HG03520 (cell line): Measurements from ENCODE around the gene EPHB2.

Source experiments
- ATAC-seq: cut with Tn5 transposase; IDR thresholded peaks from one replicate; pipeline ENCODE4 v1.9.1; 2021; ENCODE audit warnings: mild to moderate bottlenecking, moderate library complexity; ENCODE audit not compliant: unreplicated experiment

The EPHB2 gene

GRCh38 chr1:22721122-22721873 lies 10.7 kb downstream of the EPHB2 start:
- ATAC-seq, result no peak

DNA sequence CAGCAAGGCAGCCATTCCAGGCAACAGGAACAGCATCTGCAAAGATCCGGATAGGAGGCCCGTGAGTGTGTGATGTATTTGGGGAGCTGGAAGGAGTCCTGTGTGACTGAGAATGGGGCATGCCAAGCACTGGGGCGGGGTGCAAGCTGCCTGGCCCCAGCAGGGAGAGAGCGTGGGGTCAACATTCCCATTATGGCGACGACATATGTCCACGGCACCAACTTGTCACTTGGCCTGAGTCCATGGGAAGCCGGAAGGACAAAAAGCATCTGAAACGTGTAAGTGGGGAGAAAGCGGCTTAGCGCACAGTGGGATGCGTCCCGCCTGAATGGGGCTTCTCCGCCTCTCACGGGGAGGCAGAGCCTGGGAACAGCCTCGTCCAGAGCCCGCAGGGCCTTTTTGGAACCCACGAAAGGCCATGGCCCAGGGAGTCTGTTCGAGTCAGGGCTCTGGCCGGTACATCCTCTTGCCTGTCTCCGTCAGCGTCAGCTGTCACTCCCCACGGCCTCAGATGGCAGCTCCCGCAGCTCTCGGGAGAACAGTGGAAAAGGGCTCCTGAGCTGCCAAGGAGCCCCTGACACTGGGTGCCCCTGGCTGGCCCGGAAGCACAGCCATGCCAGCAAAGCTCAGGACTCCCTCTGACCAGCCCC lies 12.4 kb downstream of the EPHB2 start:
- no peak for ATAC-seq

- ATAC-seq, result no peak
These were observed 17.2 kb downstream of the EPHB2 start for GRCh38 chr1:22727873-22728272.

- no peak for ATAC-seq
These were observed 18.2 kb downstream of the EPHB2 start for GRCh38 chr1:22728751-22729399.

DNA sequence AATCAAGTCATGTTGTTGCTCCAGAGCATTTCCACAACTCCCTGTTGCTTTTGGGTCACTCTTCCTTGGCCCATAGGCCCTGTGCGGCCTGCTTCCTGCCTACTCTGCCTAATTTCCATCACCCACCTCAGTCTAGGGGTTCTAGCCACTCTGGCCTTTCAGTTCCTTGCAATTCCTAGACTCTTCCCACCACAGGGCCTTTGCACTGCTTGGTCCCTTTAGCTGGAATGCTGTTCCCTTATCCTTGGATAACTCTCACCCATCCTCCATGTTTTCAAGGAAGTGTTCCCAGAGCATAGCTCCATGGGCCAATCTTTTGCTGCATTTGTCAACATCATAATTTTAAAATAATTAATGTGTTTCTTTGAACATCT lies 18.7 kb downstream of the EPHB2 start:
- ATAC-seq, result no peak

GRCh38 chr1:22729912-22730311 lies 19.3 kb downstream of the EPHB2 start:
- no peak for ATAC-seq

DNA sequence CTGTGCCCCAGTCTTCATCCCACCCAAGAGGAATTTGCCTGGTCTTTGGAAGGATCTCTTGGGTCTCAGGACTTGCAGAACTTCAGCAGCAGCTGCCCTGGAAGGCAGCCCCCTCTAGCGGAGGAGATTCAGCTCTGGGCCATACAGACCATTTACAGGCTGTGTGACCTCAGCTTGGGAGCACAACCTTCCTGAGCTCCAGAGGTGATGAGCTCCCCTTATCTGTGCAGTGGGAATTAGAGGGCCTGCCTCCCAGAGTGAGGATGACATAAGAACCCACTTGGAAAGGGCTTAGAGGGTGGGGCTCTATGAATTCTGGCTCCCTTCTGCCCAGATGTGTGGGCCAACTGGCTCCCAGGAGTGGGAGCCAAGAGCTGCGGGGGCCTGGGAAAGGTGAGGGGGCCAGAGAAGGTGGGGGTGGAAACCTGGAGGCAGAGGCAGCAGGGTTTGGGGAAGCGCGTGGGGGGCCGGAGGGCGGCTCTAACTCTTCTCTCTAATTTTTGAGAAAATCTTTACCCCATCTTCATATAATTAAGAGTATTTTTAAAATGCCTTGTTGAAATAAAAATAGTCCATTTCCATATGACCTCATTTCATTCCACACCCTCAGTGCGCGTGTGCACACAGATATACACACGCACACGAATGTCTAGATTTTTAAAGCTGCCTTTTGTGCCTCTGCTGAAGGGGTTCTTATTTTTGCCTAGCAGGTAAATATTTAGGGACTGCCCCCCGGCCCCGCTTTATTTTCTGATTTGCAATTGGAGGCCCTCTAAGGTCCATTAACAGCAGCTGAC lies 21.5 kb downstream of the EPHB2 start:
- no peak for ATAC-seq

DNA sequence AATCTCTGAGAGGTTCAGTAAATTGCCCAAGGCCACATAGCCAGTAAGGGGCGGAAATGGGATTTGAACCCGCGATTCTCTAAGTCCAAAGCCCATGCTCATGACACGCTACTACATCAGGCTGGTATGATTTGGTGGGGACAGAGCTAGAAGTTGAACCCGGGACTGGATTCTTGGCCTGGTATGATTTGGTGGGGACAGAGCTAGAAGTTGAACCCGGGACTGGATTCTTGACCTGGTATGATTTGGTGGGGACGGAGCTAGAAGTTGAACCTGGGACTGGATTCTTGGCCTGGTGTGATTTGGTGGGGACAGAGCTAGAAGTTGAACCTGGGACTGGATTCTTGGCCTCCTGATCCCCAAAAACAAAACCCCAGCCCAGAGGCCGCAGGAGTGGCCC lies 23.0 kb downstream of the EPHB2 start:
- no peak for ATAC-seq

DNA sequence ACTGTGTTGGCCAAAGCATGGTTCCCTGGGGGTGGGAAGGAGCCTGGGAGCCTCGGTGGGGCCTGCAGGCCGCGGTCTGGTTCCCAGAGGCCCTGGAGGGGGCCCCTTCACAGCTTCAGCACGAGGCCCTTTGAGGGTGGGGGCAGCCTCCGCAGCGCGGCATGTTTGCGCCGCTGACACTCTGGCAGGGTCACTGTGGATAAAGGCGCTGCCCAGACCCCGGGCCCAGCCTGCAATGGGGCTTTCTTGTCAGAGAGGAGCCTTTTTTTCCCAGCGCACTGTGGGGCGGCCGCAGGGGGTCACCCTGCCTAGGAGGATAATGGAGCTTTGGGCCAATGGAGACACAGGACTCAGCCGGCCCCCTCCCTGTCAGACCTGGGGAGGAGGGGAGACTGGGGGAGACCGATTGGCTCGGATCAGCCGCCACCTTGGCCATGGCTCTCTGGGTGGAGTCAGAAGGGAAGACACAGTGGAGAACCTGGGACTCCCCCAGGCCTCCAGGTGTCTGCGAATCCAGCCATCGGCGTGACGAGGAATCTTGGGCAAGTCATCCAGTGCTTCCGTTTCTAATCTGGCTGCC lies 26.0 kb downstream of the EPHB2 start:
- ATAC-seq, result no peak

GRCh38 chr1:22737374-22738068 lies 26.9 kb downstream of the EPHB2 start:
- no peak for ATAC-seq

- no peak for ATAC-seq
These were observed 27.4 kb downstream of the EPHB2 start for GRCh38 chr1:22738069-22738435.

DNA sequence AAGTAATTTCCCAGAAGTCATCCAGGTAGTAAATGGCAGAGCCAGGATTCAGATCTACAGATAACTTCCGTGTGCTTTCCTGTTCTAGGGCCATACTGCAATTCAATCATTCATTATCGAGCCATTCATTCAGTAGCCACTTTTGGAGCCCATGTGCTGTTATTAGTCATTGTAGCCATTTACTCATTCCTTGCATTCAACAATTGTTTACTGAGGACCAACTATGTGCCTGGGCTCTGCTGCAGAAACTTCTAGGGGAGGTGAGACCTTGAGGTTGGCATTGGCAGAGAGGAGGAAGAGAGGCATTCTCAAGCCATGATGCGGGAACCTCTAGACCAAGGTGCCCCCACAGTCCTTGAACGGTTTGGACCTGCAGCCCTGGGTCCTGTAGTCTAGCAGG lies 27.9 kb downstream of the EPHB2 start:
- ATAC-seq, result no peak

DNA sequence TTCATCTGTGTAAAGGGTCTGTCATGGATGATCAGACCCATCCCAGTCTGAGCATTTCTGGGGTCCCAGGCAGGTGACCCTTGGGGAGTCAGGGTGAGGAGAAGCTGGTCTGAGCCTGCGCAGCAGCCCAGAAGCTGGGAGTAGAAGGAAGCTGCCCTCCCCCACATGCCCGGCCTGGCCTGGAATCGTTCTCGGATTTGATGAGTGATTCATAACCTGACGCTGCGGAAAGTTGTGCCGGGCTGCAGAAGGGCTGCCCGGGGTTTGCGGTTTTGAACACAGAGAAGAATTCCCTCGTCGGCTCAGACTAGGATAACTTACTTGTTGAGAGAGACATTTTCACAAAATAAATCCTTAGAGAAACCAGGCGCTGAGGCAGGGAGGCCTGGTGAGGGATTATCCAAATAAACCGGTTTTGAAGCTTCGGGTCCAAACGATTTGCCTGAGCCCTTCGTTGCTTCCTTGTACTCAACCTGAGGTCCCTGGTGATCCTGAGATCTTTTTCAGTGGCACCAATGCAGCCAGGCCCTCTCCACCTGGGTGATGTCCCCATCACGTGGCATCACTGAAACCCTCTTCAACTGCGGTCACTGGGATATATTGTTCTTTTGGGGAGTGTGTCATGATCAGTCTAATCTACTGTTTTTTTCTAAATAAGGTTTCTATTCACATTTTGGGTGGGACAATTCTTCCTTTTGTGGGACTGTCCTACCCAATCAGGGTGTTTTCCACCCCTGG lies 29.2 kb downstream of the EPHB2 start:
- no peak for ATAC-seq

GRCh38 chr1:22741118-22741517 lies 30.5 kb downstream of the EPHB2 start:
- no peak for ATAC-seq

DNA sequence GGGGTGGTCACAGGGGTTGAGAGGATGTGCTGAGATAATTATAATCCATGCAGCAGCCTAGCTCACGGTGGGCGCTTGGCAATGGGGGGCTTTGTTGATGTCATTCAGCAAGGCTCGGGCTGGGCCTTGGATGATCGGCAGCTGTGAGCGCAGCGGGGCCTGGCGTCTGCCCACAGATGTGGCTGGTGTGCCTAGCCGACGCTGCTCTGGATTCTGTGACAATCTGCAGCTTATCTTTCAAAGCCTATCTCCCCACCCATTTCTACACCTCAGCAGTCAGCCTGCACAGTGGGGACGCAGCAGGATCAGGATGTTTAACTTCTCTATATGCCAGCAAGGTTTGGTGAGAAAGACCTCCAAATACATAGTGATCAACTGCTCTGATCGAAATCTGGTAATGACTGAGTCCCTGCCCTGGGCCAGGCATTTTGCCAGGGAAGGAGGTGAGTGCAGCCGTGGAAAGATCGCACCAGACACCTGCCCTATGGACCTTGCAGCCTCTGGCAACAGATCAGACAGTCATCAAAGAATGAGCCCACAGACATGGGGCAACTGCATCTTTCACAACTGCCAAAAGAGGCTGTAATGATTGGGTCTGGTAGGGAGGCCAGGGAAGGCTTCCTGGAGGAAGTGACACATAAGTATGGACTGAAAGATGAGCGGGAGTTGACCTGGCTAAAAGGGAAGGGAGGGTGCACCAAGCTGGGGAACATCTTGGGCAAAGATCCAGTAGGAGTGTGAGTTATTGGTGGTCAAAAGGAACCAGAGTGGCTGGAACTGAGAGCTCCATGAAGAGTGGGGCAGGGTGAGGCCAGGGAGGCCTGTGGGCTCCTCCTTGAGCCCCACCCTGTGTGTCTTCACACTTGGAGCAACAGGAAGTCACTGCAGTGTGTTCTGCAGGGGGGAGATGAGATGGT lies 35.3 kb downstream of the EPHB2 start:
- ATAC-seq, result no peak

- ATAC-seq, result no peak
These were observed 36.5 kb downstream of the EPHB2 start for GRCh38 chr1:22747021-22747734.

GRCh38 chr1:22747735-22748073 lies 37.1 kb downstream of the EPHB2 start:
- ATAC-seq, result no peak

DNA sequence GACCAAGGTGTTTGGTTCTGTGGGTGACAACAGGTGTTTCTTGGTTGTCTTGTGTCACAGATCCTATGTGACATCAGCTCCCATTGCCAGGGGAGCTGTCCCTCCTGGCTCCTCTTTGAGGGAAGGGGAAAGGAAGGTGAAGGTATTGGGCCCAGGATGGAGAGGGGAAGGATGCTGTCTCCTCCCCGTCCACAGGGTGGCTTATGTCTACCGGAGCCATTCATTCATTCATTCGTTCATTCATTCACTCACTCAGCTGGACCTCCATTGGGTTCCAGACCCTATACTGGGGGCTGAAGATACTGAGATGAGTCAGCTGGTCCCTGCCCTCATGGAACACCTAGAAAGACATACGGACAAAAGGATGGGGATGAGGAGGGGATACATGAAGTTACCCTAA lies 38.9 kb downstream of the EPHB2 start:
- ATAC-seq, result no peak
